Activated CD4-positive, alpha-beta T cell treated with anti-CD3 and anti-CD28 coated beads, Interleukin-2, amount 50 U/mL, for 48 hours (primary cell): ENCODE results near the gene ZHX3.
A peak's percentile ranks its signal among the peaks of the same experiment; 100 is the strongest.

ENCODE experiments used
- DNase-seq, 2 experiments: peaks; one replicate each; pipeline ENCODE4 v3.0.0-alpha.2; 2020

Gene ZHX3

DNA sequence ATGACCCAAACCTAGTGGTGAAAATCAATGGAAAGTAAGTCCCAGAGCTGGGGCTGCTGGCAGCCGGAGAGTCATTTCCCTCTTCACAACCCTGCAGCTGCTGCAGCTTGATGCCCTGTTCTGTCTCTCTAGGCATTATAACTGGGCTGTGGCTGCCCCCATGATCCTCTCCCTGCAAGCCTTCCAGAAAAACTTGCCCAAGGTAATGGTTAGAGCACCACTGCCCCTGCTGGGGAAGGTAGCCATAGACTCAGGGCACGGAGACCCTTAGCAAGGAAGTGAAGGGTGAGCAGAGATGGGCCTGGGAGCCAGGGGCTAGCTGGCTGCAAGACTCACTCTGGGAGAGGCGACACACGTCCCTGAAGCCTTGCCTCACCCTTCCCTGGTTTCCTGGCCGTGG is 35.1 kb upstream of the ZHX3 start:
- DNase-seq = no peak

DNA sequence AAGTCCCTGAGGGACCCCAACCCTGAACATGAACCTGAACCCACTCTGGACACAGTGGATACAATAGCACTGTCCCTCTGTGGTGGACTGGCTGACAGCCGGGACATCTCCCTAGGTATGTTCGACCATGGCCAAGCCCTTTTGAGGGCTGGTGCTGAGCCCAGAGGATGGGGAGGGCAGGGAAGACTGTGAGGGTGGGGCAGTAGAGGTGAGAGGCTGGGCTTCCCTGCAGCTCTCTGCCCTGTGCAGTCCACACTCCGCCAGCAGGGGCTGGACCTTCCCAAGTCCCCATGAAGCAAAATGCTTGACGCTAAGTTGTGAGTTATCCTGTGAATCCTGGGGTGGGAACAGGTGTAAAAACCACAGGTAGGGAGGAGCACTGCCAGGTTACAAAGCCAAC is 34.6 kb upstream of the ZHX3 start:
- DNase-seq = no peak

DNA sequence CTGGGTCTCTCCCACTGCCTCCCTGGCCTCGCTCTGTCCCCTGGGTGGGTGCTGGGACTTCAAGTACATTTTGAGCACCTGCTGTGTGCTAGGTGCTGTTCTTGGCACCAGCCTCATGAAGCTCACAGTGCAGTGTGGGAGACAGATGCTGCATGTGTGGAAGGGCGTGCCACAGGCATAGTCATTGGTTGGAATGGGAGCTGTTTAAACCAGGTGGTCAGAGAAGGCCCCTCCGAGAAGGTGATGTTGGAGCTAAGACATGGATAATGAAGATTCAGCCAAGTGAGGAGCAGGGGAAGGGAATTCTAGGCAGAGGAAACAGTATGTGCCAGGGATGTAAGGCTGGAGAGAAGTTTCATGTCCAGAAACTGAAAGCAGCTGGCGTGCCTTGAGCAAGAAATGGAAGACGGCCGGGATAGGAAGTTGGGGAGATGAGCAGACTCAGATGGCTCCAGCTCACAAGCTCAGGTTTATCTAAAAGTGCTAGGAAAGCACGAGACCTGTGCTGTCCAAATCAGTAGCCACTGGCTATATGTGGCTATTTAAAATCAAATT is 33.0 kb upstream of the ZHX3 start:
- no peak for DNase-seq

DNA sequence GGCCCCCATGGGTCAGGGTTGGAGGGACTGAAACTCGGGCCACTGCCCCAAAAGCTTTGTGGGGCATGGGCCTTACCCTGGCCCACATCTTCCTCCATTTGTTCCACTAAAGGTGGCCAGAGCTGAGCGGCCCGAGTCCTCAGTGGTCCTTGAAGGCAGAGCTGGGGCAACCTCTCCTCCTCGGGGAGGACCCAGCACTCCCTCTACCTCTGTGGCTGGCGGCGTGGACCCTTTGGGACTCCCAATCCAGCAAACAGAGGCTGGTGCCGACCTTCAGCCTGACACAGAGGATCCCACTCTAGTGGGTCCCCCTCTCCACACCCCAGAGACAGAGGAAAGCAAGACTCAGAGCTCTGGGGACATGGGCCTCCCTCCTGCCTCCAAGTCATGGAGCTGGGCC is 32.4 kb upstream of the ZHX3 start:
- DNase-seq = no peak

DNA sequence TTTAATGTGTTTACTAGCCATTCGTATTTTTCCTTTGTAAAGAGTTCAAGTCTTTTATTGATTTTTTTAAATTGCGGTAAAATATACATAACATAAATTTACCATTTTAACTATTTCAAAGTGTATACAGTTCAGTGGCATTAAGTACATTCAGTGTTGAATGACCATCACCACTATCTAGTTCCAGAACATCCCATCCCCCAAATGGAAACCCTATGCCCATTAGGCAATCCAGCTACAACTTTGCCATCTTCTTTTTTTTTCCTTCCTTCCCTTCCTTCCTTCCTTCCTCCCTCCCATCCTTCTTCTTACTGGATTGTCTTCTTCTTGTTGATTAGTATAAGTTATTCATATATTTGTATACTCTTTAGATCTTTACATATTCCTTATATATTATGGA is 31.7 kb upstream of the ZHX3 start:
- DNase-seq = no peak

DNA sequence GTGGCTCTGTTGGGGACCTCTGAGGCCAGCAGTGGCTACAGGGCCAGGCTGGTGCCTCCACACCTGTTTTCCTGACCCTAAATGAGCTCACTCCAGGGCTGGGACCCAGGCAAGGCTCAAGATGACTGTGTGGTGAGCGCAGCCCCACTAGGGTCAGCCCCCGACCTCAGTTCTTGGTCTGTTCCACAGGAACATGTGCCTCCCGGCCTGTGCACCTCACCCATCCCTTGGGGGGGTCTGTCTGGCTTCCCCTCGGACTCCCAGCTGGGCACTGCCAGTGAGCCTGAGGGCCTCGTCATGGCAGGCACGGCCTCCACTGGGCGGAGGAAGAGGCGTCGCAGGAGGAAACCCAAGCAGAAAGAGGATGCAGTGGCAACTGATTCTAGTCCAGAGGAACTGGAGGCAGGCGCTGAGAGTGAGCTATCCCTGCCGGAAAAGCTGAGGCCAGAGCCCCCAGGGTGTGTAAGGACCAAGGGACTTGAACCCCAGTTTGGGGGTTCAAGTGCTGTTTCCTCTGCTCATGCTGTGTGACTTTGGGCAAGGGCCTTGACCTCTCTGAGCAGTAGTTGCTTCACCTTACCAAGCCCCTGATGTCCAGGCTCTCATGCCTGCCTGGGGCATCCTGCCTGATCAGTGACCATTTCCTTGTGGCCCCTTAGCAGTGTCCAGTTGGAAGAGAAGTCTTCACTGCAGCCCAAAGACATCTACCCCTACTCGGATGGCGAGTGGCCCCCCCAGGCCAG is 31.1 kb upstream of the ZHX3 start:
- DNase-seq = no peak

DNA sequence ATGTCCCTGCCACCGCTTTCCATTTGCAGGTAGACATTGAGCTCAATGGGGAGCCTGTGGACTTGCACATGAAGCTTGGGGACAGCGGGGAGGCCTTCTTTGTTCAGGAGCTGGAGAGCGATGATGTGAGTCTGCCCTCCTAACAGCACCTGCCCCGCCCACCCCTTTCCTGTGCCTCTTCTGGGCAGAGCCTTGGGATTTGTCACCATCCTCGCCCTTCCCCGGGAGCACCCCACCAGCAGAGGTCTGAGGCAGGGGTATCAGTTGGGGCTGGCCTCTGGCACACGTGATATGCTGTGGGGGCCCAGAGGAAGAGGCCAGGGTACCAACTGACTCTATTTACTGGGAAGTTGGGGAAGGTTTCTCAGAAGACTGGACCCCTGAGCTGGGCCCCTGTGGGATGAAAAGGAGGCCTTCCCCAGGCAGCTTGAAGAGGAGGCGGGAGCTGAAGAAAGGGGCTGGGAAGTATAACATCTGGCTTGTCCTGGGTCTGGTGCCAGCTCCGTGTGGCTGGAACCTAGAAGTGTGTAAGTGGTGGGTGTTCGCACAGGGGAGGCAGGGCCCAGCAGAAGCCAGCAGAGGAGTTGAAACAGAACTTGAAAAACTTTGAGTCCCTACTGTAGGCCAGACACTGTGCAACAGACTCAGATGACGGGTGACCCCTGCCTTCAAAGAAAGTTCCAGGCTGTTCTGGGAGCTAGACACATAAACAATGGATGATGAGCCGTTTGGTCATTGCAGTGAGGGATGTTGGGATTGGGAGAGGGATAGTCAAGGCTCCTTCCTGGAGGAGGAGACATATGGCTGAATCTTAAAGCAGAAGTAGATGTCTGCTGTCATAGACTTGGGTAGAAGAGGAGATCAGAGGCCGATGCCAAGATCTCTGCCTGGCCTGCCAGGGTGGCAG is 30.2 kb upstream of the ZHX3 start:
- DNase-seq = no peak

DNA sequence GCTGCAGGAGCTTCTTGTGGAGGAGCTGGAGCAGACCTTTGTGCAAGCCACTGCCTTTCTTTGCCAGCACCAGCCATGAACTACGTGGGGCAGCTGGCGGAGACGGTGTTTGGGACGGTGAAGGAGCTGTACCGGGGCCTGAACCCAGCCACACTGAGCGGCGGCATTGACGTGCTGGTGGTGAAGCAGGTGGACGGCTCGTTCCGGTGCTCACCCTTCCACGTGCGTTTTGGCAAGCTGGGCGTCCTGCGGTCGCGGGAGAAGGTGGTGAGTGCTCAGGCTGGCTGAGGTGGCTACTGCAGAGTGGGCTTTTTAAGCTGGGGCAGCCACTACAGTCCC is 28.2 kb upstream of the ZHX3 start:
- no peak for DNase-seq

DNA sequence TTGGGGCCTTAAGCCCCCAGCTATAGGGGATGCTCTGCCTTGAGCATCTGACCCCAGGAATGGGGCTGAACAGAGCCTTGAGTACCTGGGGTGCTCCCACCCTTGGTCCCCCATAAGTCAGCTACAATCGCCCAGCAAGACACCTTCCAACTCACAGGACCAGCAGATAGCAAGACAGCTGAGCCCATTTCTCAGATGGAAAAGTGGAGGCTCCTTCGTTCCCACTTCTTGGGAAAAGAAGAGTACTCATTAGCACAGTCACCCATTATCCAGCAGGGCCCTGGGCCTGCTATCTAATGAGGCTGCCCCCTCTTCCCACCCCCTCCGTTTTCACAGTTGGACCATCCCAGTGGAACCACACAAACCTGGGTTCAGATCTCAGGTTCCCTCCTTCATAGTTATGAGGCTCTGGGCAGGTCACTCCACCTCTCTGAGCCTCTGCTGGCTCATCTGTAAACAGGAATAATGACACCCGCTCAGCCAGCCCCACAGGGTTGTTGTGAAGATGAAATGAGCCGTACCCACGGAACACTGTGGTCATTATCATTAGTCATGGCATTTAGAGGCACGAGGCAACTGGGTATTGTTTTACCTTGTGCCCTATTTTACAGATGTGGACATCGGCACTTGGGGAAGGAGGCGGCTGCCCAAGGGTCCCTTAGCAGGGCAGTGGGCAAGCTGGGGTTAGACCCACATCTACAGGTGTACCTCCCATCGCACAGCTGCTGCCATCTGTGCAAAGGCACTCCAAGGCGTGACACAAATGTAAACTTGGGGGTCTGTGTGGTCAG is 27.6 kb upstream of the ZHX3 start:
- DNase-seq = no peak

DNA sequence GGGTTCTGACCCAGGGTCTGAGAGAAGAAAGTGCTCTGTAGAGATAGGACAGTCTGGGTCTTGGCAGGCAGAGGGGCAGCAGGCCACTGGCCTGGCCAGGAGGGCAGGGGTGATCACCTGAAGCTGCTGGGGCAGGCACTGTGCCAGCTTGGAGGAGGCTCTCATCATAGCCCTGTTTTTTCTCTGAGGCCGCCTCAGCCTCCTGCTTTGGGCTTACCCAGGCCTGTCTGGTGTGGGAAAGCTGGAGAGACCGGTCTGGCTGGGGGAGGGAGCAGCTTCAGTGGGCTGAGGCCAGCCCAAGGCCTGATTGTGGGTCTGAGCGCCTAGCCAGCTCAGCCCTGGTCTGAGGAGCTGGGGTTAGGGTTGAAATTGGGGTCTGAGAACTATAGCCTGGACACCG is 26.9 kb upstream of the ZHX3 start:
- no peak for DNase-seq

DNA sequence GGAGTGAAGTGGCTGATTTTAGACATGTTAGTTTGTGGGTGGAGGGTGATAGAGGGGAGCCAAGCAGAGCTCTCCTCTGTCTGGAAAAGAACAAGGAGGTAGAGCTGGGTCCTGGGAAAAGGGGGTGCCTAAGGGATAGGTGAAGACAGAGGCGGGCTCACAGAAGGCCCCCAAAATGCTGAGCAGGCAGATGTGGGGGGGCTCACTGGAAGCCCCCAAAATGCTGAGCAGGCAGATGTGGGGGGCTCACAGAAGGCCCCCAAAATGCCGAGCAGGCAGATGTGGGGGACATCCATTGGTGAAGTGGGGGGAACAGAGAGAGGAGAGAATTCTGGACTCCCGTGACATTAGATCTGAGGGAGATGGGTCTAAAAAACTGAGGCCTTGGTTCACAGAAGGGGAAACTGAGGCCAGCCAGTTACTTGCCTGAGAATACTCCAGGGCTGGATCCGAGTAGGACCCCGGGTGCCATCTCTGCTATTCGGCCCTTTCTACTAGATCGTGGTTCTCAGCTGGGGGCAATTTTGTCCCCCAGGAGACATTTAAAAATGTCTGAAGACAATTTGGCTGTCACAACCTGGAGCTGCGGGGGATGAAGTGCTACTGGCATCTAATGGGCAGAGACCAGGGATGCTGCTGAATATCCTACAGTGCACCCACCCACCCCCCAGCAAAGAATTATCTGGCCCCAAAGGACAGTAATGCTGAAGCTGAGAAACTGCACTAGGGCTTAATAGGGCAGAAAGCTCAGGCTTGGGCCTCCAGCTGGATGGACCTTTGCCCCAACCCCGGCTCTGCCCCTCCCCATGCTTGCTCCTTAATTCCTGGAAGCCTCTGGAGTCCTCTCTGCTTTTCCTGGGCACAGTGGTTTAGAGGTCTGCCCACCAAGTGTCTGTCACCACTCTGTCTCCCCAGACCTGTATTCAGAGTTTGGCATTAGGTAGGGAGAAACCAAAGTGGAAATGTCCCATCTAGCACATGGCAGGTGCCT is 25.2 kb upstream of the ZHX3 start:
- no peak for DNase-seq

DNA sequence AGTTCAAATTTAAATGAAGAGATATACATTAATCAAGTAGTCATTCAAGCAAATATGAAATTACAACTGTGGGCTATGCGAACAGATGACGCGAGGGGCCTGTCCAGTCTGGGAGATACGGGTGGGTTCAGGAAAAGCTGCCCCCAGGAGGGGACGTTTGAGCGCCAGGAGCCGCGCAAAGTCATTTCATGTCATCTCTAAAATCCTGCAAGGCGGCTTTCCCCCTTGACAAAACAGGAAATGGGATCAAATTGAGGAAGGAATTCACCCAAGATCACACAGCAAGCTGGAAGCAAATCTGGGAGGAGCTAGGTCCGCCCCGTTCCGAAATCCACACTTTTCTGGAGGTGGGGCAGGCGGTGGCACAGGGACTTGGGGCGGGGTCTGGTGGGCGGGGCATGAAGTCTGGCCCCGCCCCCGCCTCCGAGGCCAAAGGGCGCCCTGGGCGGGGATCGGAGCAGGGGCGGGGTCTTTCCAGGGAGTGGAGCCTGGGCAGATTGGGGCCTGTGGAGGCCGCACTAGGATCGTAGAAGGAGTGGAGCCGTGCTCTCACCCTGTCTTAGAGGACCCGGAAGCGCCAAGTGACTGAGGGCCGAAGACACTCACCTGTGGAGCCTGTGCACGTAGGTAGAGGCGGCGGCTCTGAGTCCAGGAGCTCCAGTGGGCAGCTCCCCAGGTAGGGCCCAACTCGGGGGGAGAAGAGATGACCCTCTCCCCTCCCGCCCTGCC is 23.0 kb upstream of the ZHX3 start, which contains the start of gene LPIN3:
TSS of gene LPIN3 (plus strand) at position 495 of the 729 bp plus-strand sequence. CDS start 4,983 bp downstream, outside the sequence.
- DNase-seq = peak; percentile 66 to 71

DNA sequence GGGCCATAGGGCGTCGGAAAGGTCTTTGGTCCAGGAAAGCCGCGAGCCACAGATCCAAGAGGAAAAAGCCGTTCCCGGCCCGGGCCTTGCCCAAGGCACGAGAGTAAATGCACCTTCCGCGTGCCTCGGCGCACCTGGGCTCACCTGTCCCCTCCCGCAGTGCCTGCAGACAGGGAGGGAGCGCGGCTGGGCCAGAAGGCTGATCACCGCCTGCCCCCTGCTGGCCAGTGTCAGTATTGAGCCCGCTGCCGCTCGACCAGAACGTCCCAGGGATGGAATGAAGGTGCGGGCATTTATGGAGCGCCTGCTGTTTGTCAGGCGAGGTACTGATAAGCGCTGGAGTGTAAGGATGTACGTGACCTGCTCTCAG is 22.4 kb upstream of the ZHX3 start:
- DNase-seq = peak; percentile 89 to 91

DNA sequence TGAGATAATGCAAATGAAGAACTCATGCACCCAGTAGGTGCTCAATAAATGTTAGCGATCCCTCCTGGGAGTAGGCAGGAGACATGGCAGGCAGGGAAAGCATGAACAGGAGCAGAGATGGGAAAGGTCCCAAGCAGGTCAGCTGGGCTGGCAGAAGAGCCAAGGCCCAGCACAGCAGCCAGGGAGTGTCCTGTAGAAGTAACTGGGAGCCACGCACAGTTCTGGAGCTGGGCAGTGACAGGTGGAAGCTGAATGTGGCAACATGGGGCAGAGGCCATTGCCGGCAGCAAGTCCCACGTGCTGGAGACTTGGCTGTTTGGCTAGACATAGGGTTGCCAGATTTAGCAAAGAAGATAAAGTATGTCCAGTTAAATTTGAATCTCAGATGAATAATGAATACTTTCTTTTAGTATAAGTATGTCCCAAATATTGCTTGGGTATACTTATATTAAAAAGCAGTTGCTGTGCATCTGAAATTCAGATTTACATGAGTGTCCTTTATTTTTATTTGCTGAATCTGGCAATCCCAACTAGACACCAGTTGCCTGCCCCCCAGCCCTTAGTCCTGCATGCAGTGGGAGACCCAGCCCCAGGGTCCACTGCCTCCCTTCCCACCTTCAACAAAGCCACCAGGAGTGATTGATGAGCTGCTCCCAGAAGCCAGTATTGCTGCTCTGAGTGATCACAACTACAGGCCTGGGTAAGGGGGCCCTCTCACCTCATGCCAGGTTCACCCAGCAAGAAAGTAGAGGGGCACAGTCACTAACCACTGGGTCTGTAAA is 19.4 kb upstream of the ZHX3 start:
- no peak for DNase-seq

DNA sequence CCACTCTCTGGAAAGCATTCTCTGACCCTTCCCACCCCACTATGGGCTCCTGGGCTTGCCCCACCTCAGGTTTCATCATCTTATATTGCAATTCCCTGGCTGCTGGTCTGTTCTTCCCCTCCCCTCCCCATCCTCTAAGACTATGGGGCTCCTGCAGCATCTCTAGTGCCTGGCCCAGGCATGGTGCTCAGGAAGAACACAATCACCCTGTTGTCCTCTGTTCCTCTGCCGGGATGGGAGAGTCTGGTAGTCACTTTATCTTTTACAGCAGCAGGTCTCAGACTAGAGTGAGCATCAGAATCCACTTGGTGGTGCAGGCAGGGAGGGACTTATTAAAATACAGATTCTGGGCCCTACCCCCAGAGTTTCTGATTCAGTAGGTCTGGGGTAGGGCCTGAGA is 18.1 kb upstream of the ZHX3 start:
- DNase-seq = no peak

DNA sequence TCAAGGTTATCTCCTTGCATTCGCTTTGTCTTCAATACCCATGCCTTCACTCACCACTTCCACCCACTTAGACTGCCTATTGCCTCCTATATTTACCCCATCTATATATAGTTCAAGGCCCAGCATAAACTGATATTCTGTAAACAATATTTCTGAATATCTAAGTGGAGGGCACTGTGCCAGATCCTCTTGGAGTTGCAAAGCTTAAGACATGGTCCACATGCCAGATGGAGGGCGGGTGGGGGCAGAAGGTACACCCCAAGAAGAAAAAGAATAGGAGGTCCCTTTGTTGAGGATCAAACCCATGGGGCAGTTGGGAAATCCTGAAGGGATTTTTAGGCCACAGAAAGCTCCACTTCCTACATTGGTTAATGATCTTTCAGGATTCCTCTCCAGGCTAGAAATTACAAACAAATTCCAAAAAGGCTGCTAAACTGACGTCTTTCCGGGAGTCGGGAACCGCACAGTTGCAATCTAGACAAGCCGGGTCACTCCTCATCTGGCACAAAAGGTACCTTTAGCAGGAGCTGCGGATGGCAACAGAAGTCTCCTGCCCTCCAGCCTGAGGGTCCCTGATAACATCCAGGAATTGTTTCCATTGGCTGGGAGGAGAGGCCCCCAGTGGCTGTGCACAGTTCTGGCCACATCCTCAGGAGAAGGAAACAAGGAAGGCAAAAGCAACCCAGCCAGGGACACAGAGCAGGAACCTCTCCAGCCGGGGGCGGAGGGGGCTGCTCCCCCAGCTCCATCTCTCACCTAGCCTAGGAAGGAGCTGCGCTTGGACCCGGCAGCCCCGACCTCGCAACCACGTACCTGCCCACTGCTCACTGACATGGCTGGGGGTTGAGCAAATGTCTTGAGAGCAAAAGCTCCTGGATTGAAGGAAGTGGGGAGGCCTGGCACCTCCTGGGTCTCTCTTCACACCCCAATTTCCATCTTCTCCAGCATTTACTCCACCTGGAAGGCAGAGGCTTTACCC is 17.2 kb upstream of the ZHX3 start:
- no peak for DNase-seq

DNA sequence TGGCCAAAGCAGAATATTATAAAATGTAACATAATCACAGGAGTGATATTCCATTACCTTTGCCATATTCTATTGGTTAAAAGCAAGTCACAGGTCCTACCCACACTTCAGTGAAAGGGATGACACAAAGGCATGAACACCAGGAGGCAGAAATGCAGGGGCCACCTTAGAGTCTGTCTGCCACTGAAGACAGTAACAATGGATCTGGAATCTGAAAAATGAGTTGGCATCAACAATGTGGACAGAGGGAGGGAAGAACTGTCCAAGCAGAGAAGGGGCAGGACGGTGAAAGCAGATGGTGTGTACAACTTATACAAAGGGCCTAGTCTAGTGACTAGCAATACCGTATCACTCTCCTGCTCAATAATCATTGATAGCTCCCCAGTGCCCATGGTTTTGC is 16.5 kb upstream of the ZHX3 start:
- no peak for DNase-seq

DNA sequence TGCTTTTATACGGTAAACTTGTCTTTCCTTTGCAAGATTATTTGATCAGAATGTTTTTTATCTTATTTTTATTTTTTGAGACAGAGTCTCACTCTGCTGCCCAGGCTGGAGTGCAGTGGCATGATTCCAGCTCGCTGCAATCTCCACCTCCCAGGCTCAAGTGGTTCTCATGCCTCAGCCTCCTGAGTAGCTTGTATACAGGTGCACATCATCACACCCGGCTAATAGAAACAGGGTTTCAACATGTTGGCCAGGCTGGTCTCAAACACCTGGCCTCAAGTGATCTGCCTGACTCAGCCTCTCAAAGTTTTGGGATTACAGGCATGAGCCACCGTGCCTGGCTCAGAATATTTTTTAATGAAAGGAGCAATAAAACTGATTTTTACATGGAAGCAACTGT is 14.2 kb upstream of the ZHX3 start:
- DNase-seq = no peak

DNA sequence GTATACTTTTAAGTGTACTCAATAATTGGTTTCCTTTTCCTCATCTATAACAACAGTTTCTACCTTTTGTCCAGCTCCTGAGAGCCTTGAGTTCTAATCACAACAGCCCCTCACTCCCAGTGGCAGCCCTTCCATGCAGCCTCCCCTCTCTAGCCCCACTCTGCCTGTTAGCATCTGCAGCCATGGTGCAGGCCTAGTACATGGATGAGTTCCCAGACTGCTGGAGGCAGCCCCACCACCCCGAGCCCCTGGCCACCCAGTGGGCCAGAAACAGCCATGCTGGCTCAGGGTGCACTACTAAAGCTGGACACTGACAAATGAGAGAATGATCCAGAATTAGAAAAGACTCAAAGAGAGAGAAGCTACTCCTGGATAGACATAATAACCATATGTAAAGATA is 13.4 kb upstream of the ZHX3 start:
- DNase-seq = no peak
